ENCODE data around the gene PRRT2. TPM values are rescaled to one million over a fixed set of nuclear protein-coding genes. Genes with fewer than 3 reads are reported as not detected.

PRRT2 gene
- polyA plus RNA-seq, 4 donors = 12.5 to 29.4 (median 20.6) TPM

DNA sequence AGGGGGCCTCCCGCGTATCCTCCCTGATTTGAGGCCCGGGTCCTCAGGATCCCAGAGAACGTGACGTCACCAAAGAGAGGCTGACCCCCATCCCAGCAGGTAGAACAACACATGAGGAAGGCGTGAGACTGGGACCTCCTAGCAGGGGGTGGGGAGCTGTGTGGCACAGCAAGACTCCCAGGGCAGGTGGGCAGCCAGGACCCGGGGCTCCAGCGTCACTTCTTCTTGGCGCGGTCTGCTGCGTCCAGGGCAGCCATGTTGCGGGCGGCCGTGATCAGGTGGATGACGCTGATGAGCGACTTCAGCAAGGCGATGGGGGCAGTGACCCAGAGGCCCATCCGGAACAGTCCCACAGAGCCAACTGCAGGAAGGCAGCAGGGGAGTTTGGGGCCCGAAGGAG, 47.0 kb downstream of the PRRT2 start:
- DNase-seq (ENCODE audit: low read depth in 4 of 4, low spot score in 3 of 4) = no peak

DNA sequence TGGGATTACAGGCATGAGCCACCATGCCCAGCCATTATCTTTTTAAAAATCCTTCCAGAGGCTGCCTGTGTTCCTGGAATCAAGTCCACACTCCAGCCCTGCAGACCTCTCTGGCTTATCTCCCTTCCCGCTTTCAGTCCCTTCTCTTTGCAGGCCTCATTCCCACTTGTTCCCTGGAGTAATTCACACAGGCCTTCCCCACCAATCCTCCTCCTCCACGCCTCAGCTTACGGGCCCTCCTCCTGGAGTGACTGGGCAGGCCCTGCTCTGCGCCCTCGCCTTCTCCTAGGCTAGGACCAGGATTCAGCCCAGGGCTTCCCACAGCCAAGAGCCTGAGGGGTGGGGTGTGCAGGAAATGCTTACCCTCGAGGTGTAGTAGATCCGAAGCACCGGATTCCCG, 48.2 kb downstream of the PRRT2 start:
- no peak for DNase-seq (ENCODE audit: low read depth in 4 of 4, low spot score in 3 of 4)

DNA sequence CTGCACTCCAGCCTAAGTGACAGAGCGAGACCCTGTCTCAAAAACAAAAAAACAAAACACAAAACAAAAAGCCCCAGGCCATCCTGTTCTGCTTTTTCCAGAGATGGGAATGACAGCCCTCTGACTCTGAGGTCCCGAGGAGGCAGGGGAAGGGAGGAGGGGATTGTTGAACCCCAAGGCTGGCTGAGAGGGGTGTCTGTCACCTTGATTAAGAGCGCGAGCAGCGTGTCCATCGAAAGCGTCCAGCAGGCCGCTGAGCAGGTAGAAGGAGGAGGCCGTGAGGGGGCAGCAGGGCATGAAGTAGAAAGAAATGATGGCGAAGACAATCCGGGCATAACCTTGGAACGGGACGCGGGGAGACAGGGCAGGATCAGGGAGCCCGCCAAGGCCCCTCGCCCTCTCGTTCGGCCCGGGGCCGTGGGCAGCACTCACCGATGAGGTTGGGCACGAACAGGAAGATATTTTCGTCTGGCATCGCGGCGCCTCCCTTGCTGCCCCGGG, 50.4 kb downstream of the PRRT2 start:
- no peak for DNase-seq (ENCODE audit: low read depth in 4 of 4, low spot score in 3 of 4)

DNA sequence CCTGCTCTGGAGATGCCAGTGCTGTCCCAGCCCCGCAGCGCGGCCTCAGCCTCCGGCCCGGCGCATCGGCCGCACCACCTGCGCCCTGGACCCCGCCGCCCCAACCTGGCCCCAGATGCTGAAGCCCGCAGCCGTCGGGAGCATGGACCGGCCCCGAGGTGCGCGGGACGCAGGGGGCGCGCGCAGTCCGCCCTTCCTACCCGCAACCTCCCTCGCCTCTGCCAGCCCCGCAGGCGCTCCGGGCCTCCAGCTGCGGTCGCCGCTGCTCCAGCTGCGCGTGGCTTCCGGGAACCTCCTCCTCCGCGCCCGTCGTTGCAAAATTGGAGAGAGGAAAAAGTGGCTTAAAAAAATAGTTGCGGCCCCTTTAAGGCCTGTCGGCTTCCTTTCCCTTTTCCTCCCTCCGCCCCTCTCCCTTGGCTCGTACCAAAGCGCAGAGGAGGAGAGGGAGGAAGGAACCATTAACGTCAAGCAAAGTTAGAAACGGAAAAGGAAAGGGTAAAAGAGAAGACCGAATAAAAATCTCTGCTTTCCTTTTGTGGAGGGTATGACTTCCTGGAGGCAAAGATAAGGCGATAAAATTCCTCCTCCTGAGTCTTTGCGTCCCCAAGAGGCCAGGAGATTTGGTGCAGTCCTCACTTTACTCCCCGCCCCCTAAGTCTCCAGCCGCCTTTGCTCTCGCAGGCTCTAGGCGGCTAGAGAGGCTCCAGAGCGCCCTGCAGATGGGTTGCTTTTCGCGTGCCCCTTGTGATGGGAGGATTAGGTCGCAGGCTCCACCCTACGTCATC, 51.1 kb downstream of the PRRT2 start, which contains the start of gene CDIPT:
CDIPT (minus strand) TSS at position 343 of the 785 bp plus-strand sequence. CDS start 369 bp downstream, outside the sequence.
- peak; percentile 93 to 96 (median 94) for DNase-seq (ENCODE audit: low read depth in 4 of 4, low spot score in 3 of 4)

DNA sequence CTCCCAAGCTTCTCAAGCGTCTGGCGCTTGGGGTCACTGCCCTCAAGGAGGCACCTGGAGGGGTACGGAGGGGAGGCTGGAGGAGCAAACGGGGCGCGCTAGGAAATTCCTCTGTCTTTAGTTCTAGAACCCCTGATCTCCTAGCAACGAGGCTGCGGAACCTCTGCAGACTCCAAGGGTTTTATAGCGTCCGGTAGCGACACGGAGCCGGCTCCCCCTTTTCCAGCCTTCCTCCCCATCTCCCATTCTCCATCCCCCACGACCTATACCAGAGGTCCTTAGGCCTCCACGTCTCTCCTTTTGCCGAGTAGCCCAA, 51.6 kb downstream of the PRRT2 start:
- DNase-seq (ENCODE audit: low read depth in 4 of 4, low spot score in 3 of 4) = no peak

DNA sequence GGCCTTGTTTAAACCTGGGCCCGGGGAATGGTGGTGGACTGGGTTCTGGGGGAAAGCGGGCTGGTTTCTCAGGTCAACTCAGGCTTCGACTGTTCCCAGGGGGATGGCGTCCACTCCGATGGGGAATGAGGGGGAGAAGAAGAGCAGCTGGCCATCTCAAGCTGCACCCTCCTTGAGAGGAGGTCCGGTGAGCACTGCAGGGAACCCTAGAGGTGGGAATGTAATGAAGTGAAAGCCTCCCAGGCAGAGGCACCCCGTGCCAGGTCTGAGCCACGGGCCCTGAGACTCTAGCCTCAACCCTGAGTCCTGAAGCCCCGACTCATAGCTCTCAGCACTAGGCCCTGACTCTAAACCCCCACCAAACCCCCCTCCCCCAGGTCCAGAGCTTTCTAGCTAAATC, 52.2 kb downstream of the PRRT2 start:
- DNase-seq (ENCODE audit: low read depth in 4 of 4, low spot score in 3 of 4) = no peak

Other genes starting within 250 kb of the PRRT2 start
- gene SPN, start 148.9 kb upstream of the PRRT2 start, polyA plus RNA-seq (ENCODE audit: insufficient read length in 4 of 4) = 1 to 10 TPM; 2.0 to 3.4 (median 2.4) TPM
- 100 to 1,000 TPM in 3 of 4 donors, 10 to 100 TPM in 1; 89.1 to 190 (median 133) TPM for gene QPRT, start 133.0 kb upstream of the PRRT2 start, polyA plus RNA-seq (ENCODE audit: insufficient read length in 4 of 4)
- gene C16orf54, start 66.2 kb upstream of the PRRT2 start, polyA plus RNA-seq (ENCODE audit: insufficient read length in 4 of 4) = under 1 TPM; 0.16 to 0.42 (median 0.26) TPM
- under 1 TPM in 1 of 4 donors, not detected in 3; 0.05 TPM for gene ZG16, start 33.9 kb upstream of the PRRT2 start, polyA plus RNA-seq (ENCODE audit: insufficient read length in 4 of 4)
- gene KIF22, start 21.4 kb upstream of the PRRT2 start, polyA plus RNA-seq (ENCODE audit: insufficient read length in 4 of 4) = 10 to 100 TPM; 49.6 to 76.4 (median 67.0) TPM
- gene MAZ, start 5.7 kb upstream of the PRRT2 start, polyA plus RNA-seq (ENCODE audit: insufficient read length in 4 of 4) = 100 to 1,000 TPM; 267 to 339 (median 293) TPM
- 10 to 100 TPM; 30.7 to 47.7 (median 37.8) TPM for gene PAGR1, start 4.0 kb downstream of the PRRT2 start, polyA plus RNA-seq (ENCODE audit: insufficient read length in 4 of 4)
- gene MVP, start 8.3 kb downstream of the PRRT2 start, polyA plus RNA-seq (ENCODE audit: insufficient read length in 4 of 4) = 10 to 100 TPM; 18.5 to 22.5 (median 18.9) TPM
- 100 to 1,000 TPM in 1 of 4 donors, 10 to 100 TPM in 3; 79.6 to 114 (median 96.8) TPM for gene CDIPT, start 51.0 kb downstream of the PRRT2 start, polyA plus RNA-seq (ENCODE audit: insufficient read length in 4 of 4)
- 10 to 100 TPM in 3 of 4 donors, 1 to 10 TPM in 1; 9.5 to 11.8 (median 10.9) TPM for gene SEZ6L2, start 87.4 kb downstream of the PRRT2 start, polyA plus RNA-seq (ENCODE audit: insufficient read length in 4 of 4)
- gene ASPHD1, start 88.3 kb downstream of the PRRT2 start, polyA plus RNA-seq (ENCODE audit: insufficient read length in 4 of 4) = 1 to 10 TPM in 1 of 4 donors, under 1 TPM in 3; 0.34 to 1.0 (median 0.73) TPM
- 10 to 100 TPM; 10.6 to 30.3 (median 14.7) TPM for gene KCTD13, start 114.0 kb downstream of the PRRT2 start, polyA plus RNA-seq (ENCODE audit: insufficient read length in 4 of 4)
- gene TMEM219, start 149.9 kb downstream of the PRRT2 start, polyA plus RNA-seq (ENCODE audit: insufficient read length in 4 of 4) = 100 to 1,000 TPM in 3 of 4 donors, 10 to 100 TPM in 1; 72.3 to 126 (median 103) TPM
- 10 to 100 TPM; 33.2 to 59.3 (median 39.4) TPM for gene TAOK2, start 161.7 kb downstream of the PRRT2 start, polyA plus RNA-seq (ENCODE audit: insufficient read length in 4 of 4)
- gene HIRIP3, start 183.4 kb downstream of the PRRT2 start, polyA plus RNA-seq (ENCODE audit: insufficient read length in 4 of 4) = 10 to 100 TPM; 12.3 to 21.6 (median 15.9) TPM
- 10 to 100 TPM; 37.1 to 65.6 (median 41.8) TPM for gene INO80E, start 184.0 kb downstream of the PRRT2 start, polyA plus RNA-seq (ENCODE audit: insufficient read length in 4 of 4)
- gene DOC2A, start 198.8 kb downstream of the PRRT2 start, polyA plus RNA-seq (ENCODE audit: insufficient read length in 4 of 4) = 1 to 10 TPM; 1.7 to 3.2 (median 2.6) TPM
- not detected for gene C16orf92, start 211.0 kb downstream of the PRRT2 start, polyA plus RNA-seq (ENCODE audit: insufficient read length in 4 of 4)
- gene TLCD3B, start 219.1 kb downstream of the PRRT2 start, polyA plus RNA-seq (ENCODE audit: insufficient read length in 4 of 4) = 1 to 10 TPM in 2 of 4 donors, under 1 TPM in 2; 0.73 to 1.5 (median 1.0) TPM

All from left renal pelvis (tissue), 4 donors.